Stimulated activated naive CD8-positive, alpha-beta T cell treated with anti-CD3 and anti-CD28 coated beads, Interleukin-15, Interleukin-2, amounts not matched to agents 100 U/mL and 50 U/mL, for 24 hours (primary cell): ENCODE data around the gene SLC19A1.
"Not testable (repeated sequence)": the region's sequence is repeated elsewhere in the genome, so short reads cannot be mapped to it uniquely, and the experiment has no call there.

Experiments
- ATAC-seq: fragments of 150-1000 bp; cut with Tn5 transposase; one replicate; pipeline ENCODE4 v1.10.0; 2021
- DNase-seq: peaks from one replicate; pipeline ENCODE4 v3.0.0; 2021

SLC19A1 gene

GRCh38 chr21:45576838-45577737 is 34.8 kb upstream of the SLC19A1 start:
- DNase-seq (no peak), ATAC-seq (no peak)

GRCh38 chr21:45575993-45576837 is 34.0 kb upstream of the SLC19A1 start:
- ATAC-seq, result no peak
- no peak for DNase-seq

- ATAC-seq, result no peak
- no peak for DNase-seq
Observed at GRCh38 chr21:45575304-45575992, 33.2 kb upstream of the SLC19A1 start.

- ATAC-seq (no peak), DNase-seq (no peak)
Observed at GRCh38 chr21:45574691-45575090, 32.5 kb upstream of the SLC19A1 start.

DNA sequence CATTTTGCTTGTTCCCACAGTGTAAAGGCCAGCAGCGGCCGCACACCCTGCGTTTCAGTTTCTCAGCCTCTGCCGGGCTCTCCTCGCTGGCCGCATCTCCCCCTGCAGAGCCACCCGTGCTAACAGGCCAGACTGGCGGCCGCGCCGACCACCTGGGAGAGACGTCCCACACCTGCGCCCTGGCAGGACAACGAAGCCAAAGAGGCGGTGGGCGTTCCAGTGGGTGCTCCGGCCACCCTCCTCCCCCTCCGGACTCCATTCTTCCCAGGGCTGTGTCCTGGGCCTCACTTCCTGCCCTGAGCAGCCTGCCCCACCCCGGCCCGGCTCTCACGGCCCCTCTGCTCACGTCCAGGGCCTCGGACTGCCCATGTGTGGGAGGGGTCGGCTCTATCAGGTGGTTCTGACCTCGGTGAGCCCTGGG is 31.9 kb upstream of the SLC19A1 start:
- no peak for ATAC-seq

DNA sequence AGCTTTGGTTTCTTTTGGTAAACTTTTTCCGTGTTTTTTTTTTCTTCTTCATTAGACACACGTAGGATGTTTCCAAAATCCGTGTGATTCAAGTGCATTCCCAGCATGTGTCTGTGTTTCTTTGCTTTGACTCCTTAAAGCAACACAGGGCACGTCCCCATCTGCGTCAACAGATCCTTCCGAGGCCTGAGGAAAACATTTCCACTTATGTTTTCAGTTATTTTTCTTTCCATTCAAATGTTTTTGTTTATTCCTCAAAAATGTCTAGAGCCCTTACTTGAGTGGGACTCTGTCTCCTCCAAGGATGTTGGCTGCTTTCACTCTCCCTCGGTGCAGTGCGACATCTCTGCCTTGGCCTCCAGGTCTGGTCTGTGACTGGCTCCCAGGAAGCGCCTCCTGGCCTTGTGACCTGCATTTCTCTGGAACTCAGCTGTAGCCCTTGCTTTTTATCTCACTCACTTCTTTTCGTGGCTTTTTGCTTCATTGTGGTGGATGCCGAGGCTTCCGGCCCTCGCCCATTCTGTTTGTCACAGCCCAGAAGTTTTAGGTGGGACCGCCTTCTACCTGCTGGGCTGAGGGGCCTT is 31.3 kb upstream of the SLC19A1 start:
- DNase-seq (no peak), ATAC-seq (no peak)

More for the DNA sequence above, 31.9 kb upstream of the SLC19A1 start:
- DNase-seq, result no peak

DNA sequence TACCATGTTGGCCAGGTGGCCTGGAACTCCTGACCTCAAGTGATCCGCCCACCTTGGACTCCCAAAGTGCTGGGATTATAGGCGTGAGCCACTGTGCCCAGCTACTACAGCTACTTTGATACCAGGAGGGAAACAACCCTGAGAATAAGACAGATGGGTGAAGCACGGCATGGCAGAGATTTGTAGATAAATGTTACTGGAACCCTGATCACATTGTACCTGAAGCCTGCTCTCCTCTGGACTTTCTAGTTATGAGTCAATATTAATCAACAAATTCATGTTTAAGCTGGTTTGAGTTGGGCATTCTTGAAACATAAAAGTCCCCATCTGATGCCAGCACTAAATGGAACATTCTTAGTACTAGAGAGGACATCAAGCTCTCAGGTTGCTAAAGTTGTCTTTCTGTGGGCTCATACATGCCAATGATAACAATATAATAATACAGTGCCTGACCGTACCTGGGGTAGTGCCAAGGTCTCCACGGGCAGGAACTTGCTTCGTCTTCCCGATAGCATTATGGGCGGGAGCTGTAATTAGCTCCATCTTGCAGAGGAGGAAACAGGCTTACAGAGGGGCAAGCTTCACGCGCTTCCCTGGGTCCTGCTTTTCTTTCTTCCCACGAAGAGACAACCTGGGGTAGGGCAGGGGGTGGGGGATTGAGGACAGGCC is 30.7 kb upstream of the SLC19A1 start:
- ATAC-seq, result no peak
- DNase-seq, result no peak

DNA sequence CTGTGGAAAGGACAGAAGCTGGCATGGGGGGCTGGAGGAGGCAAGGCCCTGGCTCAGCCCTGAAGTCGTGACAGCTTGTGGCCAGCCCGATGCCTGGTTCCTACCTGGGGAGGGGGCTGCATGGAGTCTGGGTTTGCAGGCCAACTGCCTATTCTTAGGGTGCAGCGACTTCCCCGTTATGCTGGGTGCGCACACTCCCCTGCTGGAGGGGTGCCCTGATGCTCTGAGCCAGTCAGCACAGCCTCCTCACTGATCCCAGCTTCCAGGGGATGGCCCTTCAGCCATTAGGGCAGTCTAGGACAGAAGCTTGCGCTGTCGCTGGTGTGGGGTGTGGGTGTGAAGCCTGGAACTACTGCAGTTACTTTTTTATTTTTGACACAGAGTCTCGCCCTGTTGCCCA is 30.0 kb upstream of the SLC19A1 start:
- DNase-seq (no peak), ATAC-seq (no peak)

DNA sequence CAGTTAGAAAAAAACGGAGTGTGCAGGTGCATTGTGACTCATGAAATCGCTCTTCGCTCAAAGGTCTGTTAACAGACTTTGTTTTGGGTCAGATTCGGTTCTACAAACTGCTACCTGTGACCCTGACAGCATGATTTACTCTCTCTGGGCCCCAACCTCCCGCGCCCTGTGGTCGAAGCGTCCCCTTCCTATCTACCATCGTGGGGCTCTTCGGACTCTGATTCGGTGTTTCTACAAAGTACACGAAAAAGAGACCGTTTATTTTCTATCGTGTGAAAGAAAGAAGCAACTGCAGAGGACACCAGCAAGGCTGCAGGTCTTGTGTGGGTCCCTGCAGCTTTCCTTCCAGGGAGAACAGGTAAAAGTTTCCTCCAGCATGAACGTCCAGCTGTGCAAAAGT is 29.4 kb upstream of the SLC19A1 start:
- ATAC-seq, result no peak
- DNase-seq, result no peak

DNA sequence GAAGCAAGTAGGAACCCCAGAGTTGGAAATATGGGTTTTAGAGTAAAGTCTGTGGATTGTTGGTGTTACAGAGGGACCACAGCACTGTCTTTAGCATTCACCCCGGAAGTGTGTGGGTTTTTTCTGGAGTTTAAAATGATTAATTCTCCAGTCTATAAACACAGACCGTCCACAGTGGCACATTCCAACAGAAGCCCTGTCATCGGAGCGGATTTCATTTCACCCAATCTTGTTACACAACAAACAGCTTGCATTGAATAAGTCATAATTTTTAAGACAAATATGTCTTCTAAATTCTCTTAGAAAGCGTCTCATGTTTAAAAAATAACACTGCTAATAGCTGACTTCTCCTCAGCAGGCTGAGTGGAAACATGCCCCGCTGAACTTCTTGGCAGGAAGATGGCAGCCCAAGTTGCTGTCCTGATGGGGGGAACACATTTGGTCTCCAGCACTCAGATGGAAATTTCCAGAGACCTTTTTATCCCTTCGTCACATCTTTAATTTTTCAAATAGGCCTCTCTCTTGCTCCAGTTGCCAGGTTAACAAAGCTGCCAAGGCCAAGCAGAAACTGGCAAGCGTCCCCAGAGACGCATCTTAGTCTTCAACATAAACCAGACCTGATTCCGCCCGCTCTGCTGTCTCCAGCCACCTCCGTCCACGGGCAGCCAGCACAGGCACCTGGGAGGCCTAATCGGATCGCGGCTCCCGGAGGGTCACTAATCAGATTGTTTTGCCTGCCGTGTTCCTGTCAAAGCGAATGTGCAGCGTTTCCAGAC is 28.8 kb upstream of the SLC19A1 start:
- ATAC-seq (no peak), DNase-seq (no peak)

GRCh38 chr21:45570071-45570470 is 27.8 kb upstream of the SLC19A1 start:
- DNase-seq (no peak), ATAC-seq (no peak)

DNA sequence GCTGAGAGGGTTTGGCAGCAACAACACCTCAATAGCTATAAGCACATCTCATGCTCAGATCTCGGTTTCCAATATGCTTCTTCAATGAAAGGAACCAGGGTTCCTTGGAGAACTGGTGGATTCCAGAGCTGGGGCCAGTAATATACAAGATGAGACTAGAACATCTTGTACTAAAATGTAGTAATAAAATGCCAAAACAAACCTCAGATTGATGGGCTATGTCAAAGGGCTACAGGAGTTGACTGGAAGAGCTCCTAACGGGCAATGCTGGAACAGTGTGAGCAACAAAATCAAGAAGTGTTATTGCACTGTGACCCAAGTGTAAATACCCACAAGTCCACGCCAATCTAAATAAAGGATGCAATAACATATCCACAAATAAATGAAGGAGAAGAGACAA is 26.1 kb upstream of the SLC19A1 start:
- ATAC-seq, result no peak
- no peak for DNase-seq

DNA sequence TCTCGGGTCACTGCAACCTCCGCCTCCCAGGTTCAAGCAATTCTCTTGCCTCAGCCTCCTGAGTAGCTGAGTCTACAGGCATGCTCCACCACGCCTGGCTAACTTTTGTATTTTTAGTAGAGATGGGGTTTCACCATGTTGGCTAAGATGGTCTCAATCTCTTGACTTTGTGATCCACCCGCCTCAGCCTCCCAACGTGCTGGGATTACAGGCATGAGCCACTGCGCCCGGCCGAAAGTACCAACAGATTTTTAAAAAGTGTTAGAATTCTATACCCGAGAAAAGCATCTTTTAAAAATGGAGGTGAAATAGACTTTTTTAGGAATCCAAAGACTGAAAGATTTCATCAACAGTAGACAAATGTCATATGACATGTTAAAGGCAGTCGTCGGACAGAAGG is 21.9 kb upstream of the SLC19A1 start:
- not testable (repeated sequence) for DNase-seq, ATAC-seq

GRCh38 chr21:45562965-45563364 is 20.7 kb upstream of the SLC19A1 start:
- no peak for DNase-seq
- ATAC-seq, result no peak

- DNase-seq (no peak), ATAC-seq (no peak)
Observed at GRCh38 chr21:45562402-45562801, 20.2 kb upstream of the SLC19A1 start.

- ATAC-seq, DNase-seq: not testable (repeated sequence)
Observed at GRCh38 chr21:45561241-45561640, 19.0 kb upstream of the SLC19A1 start.

- DNase-seq (no peak), ATAC-seq (no peak)
Observed at GRCh38 chr21:45560106-45561021, 18.1 kb upstream of the SLC19A1 start.

DNA sequence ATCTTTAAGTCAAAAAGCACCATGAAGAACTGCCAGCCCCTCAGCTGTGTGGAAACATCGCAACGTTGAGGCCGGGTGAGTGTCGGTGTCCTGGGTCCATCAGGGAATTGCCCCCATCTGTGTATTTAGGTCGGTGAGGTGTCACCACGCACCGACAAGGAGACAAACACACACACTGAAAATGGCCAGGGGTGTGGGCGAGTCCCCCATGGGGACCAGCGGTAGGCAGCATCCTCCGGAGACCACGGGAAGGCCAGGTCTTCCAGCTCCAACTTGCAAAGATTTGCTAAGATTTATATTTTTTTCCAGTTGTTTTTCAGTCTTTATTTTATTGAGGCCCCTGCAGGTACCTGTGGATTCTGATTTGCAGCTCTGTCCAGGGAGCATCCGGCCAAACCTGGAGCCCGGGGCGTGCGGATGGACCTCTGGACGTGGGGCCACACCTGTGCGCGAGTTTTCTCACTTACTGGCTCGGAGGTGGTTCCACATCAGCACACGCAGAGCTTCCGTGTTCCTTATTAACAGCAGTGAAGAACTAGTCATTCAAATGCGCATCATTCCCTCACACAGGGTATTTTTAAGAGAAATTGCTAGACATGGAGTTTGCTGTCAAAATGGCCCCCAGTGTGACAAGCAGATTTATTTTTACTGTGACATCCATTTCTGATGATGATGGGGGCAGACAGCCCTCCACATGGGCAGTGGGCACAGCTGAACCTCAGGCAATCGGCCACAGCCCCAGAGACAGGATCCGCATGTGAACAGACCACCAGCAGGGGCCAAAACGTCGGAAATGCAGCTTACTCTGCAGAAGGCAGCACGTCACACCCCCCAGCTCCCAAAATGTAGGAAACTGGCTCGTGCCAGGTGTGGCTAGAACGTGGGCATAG is 17.2 kb upstream of the SLC19A1 start:
- no peak for ATAC-seq
- DNase-seq, result no peak
